Fibroblast of lung (primary cell): Measurements from ENCODE around the gene CNKSR2.

Source experiments
- EZH2 ChIP-seq: IDR thresholded peaks from 2 replicates; pipeline ENCODE4 v1.5.1; 2012; ENCODE audit warnings: low read length, control low read depth, mild to moderate bottlenecking; ENCODE audit errors: missing control alignments
- TF ChIP-seq, protein P1 (sequence below), 2 donors: IDR thresholded peaks in 1 of 2; conservative IDR thresholded peaks in 1 of 2; 1 replicate in 1 of 2; 2 replicates in 1 of 2; pipeline ENCODE4 v1.5.1; 2011 to 2012; ENCODE audit warnings: low read length in 2 of 2, control low read depth in 1 of 2, inconsistent platforms in 1 of 2, low read depth in 1 of 2, mild to moderate bottlenecking in 1 of 2

DNA sequence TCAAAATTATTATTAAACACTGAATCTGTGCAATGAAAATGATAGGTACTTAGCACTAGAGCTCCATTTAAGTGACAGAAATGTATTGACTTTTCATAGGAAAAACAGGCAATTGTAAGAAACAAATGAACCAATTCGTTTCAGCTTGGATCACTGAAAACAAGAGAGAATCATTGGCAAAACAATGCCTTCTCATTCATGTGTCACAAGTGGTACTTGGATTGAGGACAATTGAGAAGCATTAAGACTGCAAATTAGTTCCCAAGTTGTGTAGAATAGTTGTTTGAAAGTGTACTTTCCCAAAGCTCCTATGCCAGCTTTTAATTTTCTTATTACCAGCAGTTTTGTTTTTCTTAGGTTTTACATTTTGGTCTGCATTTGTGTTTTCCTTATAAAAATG, 20.6 kb downstream of the CNKSR2 start:
- TF ChIP-seq, protein P1, sequence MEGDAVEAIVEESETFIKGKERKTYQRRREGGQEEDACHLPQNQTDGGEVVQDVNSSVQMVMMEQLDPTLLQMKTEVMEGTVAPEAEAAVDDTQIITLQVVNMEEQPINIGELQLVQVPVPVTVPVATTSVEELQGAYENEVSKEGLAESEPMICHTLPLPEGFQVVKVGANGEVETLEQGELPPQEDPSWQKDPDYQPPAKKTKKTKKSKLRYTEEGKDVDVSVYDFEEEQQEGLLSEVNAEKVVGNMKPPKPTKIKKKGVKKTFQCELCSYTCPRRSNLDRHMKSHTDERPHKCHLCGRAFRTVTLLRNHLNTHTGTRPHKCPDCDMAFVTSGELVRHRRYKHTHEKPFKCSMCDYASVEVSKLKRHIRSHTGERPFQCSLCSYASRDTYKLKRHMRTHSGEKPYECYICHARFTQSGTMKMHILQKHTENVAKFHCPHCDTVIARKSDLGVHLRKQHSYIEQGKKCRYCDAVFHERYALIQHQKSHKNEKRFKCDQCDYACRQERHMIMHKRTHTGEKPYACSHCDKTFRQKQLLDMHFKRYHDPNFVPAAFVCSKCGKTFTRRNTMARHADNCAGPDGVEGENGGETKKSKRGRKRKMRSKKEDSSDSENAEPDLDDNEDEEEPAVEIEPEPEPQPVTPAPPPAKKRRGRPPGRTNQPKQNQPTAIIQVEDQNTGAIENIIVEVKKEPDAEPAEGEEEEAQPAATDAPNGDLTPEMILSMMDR (conservative IDR thresholded peaks at IDR 0.05 in 1 of 2, IDR thresholded peaks at IDR 0.05 in 1 of 2; ENCODE audit: low read depth in 1 of 2, low read length in 2 of 2), result no peak
- TF ChIP-seq EZH2, result no peak
